ENCODE measurements around the gene PPIF. TPM values are rescaled to one million over a fixed set of nuclear protein-coding genes. Genes with fewer than 3 reads are reported as not detected.

Gene PPIF
- polyA plus RNA-seq, 1 donor (not counting 4 experiments of a cell fraction or from before 2014, with no cell fraction given) = 71.3 TPM

GRCh38 chr10:79402625-79402946 lies 55.3 kb downstream of the PPIF start:
- H3K4me2 ChIP-seq (ENCODE audit: control insufficient read depth, extremely low read depth, insufficient read depth, low read depth, low read length) = no peak overlapping the region
- H4K20me1 ChIP-seq (ENCODE audit: control insufficient read depth, extremely low read depth, insufficient read depth, low read length) = no peaks in the 10 kb centered on the region
- no peak overlapping the region for H2AFZ ChIP-seq (ENCODE audit: control insufficient read depth, low read length)
- FAIRE-seq = no peak
- no peaks in the 10 kb centered on the region for H3K36me3 ChIP-seq (ENCODE audit: control insufficient read depth in 2 of 2, extremely low read depth in 1 of 2, insufficient read depth in 2 of 2, low read length in 2 of 2)
- H3K4me3 ChIP-seq (ENCODE audit: control insufficient read depth in 2 of 3, extremely low read depth in 1 of 3, insufficient read depth in 2 of 3, low read depth in 1 of 3, low read length in 3 of 3) = no peak overlapping the region
- H3K27me3 ChIP-seq (ENCODE audit: control insufficient read depth, extremely low read depth, insufficient read depth, low read length) = no peaks in the 10 kb centered on the region
- H3K27ac ChIP-seq (ENCODE audit: control insufficient read depth, insufficient read depth, low read length) = no peak overlapping the region
- H3K9me1 ChIP-seq (ENCODE audit: control insufficient read depth, extremely low read depth, insufficient read depth, low read length) = no peaks in the 10 kb centered on the region
- dilution Hi-C loops (cut with MboI; ENCODE audit: extremely low pct_ligation_motif_present, low sequenced_read_pairs) = no loop called here
- H3K9me3 ChIP-seq (ENCODE audit: control insufficient read depth, low read depth, low read length) = no peaks in the 10 kb centered on the region
- TF ChIP-seq, protein P1, sequence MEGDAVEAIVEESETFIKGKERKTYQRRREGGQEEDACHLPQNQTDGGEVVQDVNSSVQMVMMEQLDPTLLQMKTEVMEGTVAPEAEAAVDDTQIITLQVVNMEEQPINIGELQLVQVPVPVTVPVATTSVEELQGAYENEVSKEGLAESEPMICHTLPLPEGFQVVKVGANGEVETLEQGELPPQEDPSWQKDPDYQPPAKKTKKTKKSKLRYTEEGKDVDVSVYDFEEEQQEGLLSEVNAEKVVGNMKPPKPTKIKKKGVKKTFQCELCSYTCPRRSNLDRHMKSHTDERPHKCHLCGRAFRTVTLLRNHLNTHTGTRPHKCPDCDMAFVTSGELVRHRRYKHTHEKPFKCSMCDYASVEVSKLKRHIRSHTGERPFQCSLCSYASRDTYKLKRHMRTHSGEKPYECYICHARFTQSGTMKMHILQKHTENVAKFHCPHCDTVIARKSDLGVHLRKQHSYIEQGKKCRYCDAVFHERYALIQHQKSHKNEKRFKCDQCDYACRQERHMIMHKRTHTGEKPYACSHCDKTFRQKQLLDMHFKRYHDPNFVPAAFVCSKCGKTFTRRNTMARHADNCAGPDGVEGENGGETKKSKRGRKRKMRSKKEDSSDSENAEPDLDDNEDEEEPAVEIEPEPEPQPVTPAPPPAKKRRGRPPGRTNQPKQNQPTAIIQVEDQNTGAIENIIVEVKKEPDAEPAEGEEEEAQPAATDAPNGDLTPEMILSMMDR (optimal IDR thresholded peaks at IDR 0.05 in 1 of 3, IDR thresholded peaks at IDR 0.05 in 1 of 3, conservative IDR thresholded peaks at IDR 0.05 in 1 of 3; ENCODE audit: extremely low read depth in 1 of 3, insufficient read depth in 2 of 3, low read length in 3 of 3) = no peak
- TF ChIP-seq EZH2 (IDR thresholded peaks at IDR 0.05; ENCODE audit: low read length) = no peak
- no peak for DNase-seq (ENCODE audit: low read depth, low spot score)
- no peak overlapping the region for H3K9ac ChIP-seq (ENCODE audit: control insufficient read depth, extremely low read depth, insufficient read depth, low read length)
- no peaks in the 10 kb centered on the region for H3K79me2 ChIP-seq (ENCODE audit: control insufficient read depth, insufficient read depth, low read length)
- no peaks in the 10 kb centered on the region for H3K4me1 ChIP-seq (ENCODE audit: control insufficient read depth, extremely low read depth, insufficient read depth, low read length)

GRCh38 chr10:79402951-79403350 lies 55.7 kb downstream of the PPIF start:
- Histone ChIP-seq H3K9me1 (ENCODE audit: control insufficient read depth, extremely low read depth, insufficient read depth, low read length) (no peaks in the 10 kb centered on the region), H3K9me3 (ENCODE audit: control insufficient read depth, low read depth, low read length) (no peaks in the 10 kb centered on the region), H3K79me2 (ENCODE audit: control insufficient read depth, insufficient read depth, low read length) (no peaks in the 10 kb centered on the region), H3K27me3 (ENCODE audit: control insufficient read depth, extremely low read depth, insufficient read depth, low read length) (no peaks in the 10 kb centered on the region), H4K20me1 (ENCODE audit: control insufficient read depth, extremely low read depth, insufficient read depth, low read length) (no peaks in the 10 kb centered on the region), H2AFZ (ENCODE audit: control insufficient read depth, low read length) (no peak overlapping the region), H3K9ac (ENCODE audit: control insufficient read depth, extremely low read depth, insufficient read depth, low read length) (no peak overlapping the region), H3K36me3 (ENCODE audit: control insufficient read depth in 2 of 2, extremely low read depth in 1 of 2, insufficient read depth in 2 of 2, low read length in 2 of 2) (no peaks in the 10 kb centered on the region), H3K4me2 (ENCODE audit: control insufficient read depth, extremely low read depth, insufficient read depth, low read depth, low read length) (no peak overlapping the region), H3K27ac (ENCODE audit: control insufficient read depth, insufficient read depth, low read length) (no peak overlapping the region), H3K4me3 (ENCODE audit: control insufficient read depth in 2 of 3, extremely low read depth in 1 of 3, insufficient read depth in 2 of 3, low read depth in 1 of 3, low read length in 3 of 3) (no peak overlapping the region), H3K4me1 (ENCODE audit: control insufficient read depth, extremely low read depth, insufficient read depth, low read length) (no peaks in the 10 kb centered on the region)
- dilution Hi-C loops (cut with MboI; ENCODE audit: extremely low pct_ligation_motif_present, low sequenced_read_pairs) = no loop called here
- TF ChIP-seq, protein P1 (optimal IDR thresholded peaks at IDR 0.05 in 1 of 3, IDR thresholded peaks at IDR 0.05 in 1 of 3, conservative IDR thresholded peaks at IDR 0.05 in 1 of 3; ENCODE audit: extremely low read depth in 1 of 3, insufficient read depth in 2 of 3, low read length in 3 of 3) = no peak
- no peak for TF ChIP-seq EZH2 (IDR thresholded peaks at IDR 0.05; ENCODE audit: low read length)
- DNase-seq (ENCODE audit: low read depth, low spot score) (no peak), FAIRE-seq (no peak)

Data from keratinocyte (primary cell).